ENCODE results near the gene PPP2R2C.

- TF ChIP-seq CTCF (IDR thresholded peaks at IDR 0.05): no peak
- no peak for TF ChIP-seq ZFX (IDR thresholded peaks at IDR 0.05; ENCODE audit: borderline replicate concordance)
Measured at GRCh38 chr4:6414578-6414977, 57.8 kb downstream of the PPP2R2C start.
